Measurements from ENCODE around the gene ZFHX3.
"Not testable (repeated sequence)": the region's sequence is repeated elsewhere in the genome, so short reads cannot be mapped to it uniquely, and the experiment has no call there.

ZFHX3 gene

DNA sequence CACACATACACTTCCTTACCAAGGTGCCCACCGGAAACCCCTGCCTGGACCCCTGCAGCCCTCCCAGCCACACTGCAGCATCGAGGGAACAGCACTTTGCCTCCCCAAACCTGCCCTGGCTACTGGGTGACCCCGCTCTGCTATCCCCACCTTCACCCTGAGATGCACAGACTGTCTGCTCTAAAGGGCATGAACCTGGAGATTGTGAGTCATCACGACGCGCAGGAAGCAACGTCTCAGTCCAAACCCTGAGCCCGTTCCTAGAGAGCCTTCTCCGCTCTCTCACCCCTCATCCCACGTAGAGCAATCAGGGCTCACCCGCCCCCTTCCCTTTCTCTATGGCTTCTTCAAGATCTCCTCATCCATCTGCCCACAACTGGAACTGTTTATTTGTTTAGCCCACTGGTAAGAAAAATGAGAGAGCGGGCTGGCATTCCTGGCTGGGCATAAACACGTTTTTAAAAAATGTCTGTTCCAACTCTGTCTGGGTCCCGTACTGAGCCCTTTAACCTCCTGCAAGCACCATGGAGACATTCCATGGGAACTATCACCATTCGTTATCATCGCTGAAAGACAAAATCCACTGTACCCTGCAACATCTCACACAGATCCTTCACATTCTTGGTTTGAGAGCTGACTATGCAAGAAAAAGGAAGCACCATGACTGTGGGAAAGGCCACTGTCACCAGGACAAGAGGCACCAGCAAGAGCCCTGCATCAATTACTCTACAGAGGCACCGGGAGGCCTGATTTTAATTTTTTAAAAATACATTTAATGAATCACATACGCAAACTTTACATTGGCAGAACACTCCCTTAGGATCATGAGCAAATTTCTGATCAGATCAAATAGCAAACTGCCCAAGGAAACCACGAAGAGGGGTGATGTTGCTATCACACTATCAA, 28.2 kb downstream of the ZFHX3 start:
- no peak for FAIRE-seq

DNA sequence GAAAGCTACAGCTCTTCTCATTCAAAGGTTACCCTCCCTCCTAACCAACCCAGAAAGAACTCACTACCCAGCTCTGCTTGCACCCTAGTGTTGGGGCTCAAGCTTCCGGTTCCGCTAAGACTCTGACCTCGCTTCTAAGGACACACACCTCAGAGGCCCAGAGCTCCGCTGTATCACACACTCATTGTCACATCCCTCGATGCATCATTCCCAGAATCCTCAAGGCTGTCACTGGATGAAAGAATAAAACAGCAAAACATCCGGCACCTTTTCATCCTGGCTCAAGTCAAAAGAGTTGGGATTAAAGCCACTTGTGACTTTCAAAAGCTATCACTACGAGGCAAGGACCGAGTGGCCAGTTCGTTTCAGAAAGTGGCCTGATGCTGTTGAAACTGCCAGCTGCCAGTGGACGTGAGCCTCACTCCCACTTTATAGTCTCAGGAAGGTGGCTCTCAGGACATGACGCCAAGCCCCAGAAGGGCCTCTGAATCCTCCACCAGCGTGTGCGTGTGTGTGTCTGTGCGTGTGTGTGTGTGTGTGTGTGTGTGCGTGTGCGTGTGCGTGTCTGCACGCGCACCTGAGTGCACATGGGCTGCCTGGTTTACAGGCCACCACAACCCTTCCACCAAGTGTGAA, 29.0 kb downstream of the ZFHX3 start:
- no peak for FAIRE-seq

DNA sequence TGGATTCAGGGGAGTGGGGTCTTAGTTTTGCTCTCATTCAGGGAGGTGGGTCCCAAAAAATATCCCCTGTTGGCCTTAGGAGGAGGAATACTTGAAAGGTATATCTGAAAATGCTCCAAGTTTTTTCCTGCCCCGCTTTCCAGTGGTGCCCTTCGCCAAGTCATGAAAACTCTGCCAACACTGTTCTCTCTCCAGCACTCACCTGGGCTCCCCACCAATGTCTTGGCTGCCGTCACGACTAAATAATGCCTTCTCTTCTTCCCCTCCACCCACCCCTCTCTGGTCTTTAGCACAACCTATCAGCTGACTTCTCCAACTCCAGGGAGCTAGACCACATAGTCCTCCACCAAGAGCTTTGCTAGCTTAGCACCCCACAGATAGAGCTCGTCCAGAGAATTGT, 30.6 kb downstream of the ZFHX3 start:
- no peak for FAIRE-seq

DNA sequence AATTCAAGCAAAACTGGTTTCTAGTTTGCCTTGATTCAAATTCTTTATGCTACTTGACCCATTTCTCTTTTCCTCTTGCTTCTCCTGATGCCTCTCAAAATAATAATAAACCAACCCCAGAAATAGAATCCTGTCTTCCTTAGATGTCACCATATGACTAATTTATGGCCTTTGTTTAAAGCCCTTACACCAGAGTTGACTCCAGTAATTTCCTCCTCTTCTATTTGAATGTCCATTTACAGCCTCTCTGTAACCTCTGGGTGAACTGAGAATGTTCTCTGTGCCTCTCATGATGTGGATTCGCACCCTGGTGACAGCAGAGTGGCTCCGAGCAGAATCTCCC, 31.5 kb downstream of the ZFHX3 start:
- FAIRE-seq: no peak

DNA sequence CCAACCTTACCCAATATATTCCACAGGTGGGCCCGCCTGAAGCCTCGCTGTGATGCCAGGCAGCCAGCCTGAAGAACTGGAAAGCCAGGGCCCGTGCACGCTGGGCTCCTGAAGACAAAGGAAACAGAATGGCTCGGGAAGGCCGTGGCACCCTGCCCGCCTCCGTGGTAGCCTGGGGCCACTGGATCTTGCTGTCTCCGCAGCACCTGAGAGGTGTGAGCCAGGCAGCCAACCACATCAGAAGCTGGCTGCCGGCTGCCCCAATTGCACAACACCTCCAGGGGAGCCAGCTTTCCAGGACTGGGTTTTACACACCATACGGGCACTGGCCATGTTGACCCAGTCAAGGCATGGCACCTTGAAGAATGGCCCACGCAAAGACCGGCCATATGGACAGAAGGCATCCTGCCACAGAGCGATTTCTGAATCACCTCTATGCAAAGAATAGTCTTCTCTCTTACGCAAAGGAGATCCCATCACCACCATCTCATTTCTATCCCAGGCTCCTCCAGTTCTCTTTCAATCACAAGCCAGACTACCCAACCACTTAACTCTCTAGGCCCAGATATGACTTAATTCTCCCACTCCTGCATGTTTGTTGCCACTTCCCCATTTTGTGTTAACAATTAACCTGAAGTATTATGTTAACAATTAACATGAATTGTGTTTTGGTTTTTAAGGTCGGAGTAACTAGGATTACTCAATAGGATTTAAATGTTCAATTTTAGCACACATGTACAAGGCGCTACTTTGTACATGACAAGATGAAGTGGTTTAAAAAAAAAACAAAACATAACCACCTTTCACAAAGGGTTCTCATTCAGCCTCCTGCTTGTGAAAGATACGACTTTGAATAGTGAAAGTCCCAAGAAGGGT, 32.1 kb downstream of the ZFHX3 start:
- FAIRE-seq: no peak

DNA sequence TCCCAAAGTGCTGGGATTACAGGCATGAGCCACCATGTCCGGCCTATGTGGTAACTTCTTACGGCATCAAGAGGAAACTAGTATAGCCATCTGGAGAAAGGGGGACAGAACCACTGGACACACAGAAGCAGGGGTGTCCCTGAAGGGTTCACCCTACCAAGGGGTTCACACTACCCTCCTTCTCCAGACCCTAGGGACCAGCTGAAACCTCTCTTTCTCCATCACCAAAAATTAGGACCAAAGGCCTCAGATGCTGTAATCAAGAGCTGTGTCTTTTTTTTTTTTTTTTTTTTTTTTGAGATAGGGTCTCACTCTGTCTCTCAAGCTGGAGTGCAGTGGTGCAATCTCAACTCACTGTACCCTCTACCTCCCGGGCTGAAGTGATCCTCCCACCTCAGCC, 33.2 kb downstream of the ZFHX3 start:
- FAIRE-seq: no peak

DNA sequence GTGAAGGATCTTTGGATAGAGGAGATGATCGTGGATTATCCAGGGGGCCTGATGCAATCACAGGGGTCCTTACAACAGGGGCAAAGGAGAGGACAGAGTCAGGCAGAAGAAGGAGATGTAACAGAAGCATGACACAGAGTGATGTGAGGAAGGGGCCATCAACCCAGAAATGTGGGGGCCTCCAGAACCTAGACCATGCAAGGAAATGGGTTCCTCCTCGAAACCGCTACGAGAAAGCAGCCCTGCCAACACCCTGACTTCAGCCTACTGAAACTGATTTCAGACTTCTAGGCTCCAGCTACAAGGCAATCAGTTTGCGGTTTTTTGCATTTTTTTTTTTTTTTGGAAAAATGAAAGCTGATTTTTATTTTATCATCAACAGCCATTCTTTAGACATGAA, 34.0 kb downstream of the ZFHX3 start:
- FAIRE-seq: no peak

DNA sequence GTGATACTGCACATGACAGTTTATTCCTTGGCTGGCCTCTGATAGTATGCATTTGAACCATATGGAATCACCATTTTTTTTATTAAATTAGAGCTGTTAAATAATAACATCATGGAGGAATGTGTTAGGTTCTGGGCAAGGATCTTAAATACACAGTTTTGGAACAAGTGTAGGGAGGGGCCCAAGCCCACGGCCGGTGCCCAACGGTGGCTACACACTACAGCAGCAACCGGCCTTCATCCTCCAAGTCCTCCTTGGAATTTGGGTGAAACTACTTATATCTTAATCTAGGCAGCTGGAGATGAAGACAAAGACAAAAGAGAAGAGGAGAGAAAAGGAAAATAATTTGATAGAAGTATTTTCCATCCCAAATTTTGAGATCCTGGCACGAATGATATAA, 35.6 kb downstream of the ZFHX3 start:
- no peak for FAIRE-seq

DNA sequence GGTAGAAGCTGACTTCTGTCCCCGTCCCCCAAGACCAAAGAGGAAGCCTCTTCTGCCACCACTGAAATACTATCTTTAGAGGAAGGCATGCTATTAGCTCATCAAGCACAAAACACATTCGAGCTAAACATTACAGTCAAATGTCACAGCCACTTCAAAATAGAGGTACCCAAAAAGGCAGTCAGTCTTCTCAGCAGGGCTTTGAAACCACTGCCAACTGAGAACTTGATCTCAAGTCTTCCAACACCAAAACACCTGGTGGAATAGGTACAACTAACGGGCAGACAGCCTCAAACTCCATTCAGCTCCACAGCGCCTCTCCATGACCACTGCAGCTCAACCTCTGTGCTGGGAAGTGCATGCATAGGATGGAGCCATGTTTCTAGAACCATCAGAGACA, 36.0 kb downstream of the ZFHX3 start:
- no peak for FAIRE-seq

DNA sequence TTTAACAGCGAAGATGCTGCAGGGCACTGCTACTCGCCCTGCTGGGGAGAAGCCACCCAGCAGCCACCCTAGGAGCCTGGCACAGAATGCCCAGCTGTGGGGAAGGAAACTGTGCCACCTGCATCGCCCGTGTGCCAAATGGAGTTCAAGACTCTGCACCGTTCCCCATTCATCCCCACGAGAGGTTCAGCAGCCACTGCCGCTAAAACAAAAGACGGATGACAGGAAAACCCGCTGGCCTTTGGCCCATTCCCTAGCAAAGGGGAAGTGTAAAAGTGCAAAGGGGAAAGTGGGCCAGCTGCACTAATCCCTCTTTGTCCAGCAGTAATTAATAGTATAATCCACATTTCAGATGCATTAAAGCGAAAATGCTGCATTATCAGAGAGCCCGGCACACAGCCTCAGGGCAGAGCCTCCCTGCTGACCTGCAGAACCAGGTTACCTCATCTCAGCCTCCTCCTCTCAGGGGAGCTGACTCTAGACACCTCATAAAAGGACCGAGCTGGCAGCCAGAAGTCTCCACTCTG, 37.7 kb downstream of the ZFHX3 start:
- FAIRE-seq: no peak

DNA sequence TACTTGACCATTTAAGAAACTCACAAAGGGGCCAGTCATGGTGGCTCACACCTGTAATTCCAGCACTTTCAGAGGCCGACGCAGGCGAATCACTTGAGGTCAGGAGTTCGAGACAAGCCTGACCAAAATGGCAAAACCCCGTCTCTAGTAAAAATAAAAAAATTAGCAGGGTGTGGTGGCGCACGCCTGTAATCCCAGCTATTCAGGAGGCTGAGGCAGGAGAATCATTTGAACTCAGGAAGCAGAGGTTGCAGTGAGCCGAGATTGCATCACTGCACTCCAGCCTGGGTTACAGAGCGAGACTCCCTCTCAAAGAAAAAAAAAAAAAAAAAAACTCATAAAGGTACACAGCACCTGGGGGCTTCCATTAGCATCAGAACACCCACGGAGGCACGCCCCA, 38.2 kb downstream of the ZFHX3 start:
- FAIRE-seq: not testable (repeated sequence)

DNA sequence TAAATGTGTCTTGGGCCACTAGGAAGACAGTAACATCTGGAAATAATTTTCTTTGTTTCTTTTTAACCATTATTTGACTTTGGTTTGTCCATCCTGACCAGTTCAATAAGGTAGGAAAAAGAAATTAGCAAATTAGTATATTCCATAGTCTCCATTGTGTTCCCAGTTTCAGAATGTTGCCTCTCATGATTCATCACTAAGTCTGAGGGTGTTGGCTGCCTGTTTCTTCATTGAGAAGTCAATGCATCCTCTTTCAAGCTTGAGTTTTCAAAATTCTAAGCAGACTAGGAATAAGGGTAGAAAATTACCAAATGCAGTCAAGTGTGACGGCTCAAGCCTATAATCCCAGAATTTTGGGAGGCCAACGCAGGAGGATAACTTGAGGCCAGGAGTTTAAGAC, 41.9 kb downstream of the ZFHX3 start:
- no peak for FAIRE-seq

DNA sequence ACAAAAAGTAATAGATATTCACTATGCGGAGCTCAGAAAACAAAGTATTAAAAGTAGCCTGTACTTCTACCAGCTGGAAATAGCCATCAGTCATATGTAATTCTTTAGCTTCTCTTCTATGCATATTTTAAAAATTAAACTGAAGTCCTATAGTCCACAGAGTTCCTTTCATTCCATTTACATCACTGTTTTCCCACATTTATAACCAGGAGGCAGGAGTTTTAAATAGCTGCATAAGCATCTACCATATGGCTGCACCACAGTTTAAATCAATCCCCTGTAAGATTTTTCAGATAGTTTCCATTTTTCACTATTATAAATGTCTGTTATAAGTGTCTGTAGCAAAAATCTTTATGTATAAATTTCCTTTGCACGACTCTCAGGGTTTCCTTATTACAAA, 45.1 kb downstream of the ZFHX3 start:
- no peak for FAIRE-seq

DNA sequence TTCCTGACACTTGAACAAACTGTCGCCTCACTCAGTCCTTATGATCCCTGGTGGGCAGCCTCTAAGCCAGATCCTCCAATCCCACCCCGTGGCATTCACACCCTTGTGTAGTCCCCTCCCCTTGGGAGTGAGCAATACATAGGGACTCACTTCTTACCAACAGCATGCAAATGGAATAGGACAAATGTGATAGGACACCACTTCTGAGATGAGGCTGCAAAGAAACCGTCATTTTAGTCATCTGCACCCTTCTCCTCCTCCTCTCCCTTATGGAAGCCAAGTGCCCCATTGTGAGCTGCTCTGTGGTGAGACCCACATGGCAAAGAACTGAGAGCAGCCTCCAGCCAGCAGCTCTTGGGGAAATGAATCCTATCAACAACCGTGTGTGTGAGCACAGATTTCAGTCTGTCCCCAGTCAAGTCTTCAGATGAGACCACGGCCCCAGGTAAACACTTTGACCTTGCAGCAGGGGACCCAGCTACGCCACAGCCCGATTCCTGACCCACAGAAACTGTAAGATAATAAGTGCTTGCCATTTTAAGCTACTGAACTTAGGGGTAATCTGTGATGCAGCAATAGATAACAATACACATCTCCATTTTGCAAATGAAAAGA, 46.9 kb downstream of the ZFHX3 start:
- FAIRE-seq: no peak

DNA sequence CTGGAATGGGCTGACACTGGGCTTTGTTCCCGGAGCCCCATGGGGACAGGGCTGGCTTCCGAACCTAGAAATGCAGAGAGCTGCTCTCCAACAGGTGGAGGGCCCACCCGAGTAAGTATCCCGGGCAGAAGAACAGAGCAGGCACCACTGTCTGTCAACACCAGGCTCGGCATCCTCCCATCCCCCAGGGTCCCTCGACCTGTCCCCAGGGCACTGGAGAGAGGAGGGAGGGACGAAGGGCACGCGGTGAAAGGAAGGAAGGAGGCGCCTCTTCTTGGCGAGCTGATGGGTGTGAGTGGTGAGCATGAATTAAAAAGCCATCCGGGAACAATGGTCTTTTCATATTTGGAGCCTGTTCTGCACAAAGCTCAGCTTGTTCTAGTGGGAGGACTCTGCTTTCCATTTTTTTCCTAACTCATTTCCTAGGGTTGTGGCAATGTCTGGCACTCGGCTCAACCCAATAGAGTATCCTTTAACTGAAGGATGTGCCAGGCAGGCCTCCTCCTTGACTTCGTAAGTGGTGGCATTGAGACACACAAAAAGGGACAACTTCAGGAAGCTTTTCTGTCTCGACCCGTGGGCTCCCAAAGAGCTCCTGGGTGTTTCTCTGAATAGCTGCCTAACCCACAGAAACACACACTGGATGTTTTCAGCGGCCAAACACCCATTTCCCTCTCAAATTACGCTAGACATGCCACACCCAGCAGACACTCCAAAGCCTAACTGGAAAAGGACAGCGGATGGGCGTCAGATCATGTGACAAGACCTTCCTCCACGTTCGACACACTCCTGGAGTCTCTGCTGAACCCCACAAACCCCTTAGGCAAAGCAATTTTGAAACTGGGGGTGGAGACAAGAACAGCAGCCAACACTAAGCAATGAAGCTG, 47.7 kb downstream of the ZFHX3 start:
- peak; percentile 83 for FAIRE-seq

DNA sequence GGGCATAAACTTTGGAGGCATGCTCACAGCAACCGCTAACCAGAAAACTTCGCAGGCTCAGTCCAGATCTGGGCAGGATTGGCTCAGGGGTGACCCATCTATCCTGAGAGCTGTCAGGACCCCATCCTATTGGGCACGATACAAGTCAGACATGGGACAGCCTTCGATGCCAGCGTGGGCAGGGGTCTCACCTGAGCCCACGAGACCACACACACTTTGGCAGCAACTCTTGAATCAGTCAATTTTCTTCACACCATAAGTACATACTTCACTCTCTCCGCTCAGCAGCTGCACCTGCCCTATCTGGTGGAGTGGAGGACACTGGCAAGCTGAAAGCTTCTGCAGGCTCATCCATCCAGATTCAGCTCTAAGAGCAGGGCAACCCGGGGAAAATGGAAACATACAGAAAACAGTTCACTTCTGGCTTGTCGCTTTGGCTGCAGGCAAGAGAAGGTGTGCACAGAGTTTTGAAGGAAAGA, 48.3 kb downstream of the ZFHX3 start:
- peak; percentile 72 for FAIRE-seq

DNA sequence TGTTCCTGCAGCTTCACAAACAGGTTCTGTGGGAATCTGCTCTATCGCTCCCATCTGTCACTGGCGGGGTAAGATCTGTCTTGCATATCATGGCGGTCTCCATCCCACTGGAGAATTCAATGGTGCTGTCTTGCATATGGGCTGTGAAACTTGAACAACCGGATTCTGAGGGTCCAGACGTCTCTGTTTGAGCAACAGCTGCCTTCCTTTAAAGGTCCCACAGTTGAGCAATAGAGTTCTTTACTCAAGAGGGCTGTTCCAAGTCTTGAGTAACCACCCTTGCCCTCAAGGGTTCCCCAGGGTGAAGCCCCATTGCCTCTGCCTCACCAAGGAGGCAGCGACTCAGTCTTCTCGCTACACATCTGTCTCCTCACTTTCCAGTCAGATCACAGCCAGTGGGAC, 50.8 kb downstream of the ZFHX3 start:
- FAIRE-seq: no peak

DNA sequence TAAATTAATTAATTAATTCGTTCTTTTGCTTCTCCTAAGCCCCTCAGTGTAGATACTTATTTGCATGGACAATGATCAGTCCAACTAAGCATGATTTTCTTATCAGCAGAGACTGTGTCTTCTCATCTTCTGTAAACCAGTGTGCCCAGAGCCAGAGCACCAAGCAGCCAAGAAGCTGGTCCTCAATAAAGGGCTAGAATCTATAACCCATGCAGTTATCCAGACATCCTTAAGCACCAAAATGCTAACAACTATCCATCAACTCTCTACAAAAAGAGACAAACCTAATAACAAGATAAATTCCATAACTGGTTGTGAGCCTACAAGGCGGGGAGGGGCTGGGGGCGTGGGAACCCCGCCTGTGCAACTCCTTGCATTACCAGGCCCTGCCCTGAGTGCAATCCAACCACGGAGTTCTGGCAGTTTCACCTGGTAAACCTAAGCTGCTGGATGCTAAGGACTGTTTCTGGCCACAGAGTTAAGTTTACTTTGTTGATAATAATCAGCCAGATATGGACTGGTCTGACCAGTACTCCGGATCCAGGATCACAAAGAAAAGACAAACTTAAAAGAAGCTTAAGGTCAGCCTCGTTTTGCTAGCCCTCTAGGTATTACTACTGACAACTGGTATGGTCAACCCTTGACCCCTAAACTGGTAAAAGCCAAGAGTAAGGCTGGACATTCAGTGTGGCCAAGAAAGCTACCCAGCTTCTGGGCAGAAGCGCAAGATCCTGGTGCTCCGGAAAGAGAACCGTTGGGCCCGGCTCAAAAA, 51.5 kb downstream of the ZFHX3 start:
- FAIRE-seq: no peak

DNA sequence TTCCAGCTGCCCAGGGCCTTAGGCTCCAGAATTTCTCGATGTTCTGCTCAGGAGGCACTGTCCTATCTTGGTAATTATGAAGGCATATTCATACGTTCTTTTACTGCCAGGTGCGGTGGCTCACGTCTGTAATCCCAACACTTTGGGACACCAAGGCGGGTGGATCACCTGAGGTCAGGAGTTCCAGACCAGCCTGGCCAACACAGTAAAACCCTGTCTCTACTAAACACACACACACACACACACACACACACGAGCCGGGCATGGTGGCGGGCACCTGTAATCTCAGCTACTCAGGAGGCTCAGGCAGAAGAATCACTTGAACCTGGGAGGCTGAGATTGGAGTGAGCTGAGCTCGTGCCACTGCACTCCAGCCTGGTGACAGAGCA, 52.1 kb downstream of the ZFHX3 start:
- not testable (repeated sequence) for FAIRE-seq

DNA sequence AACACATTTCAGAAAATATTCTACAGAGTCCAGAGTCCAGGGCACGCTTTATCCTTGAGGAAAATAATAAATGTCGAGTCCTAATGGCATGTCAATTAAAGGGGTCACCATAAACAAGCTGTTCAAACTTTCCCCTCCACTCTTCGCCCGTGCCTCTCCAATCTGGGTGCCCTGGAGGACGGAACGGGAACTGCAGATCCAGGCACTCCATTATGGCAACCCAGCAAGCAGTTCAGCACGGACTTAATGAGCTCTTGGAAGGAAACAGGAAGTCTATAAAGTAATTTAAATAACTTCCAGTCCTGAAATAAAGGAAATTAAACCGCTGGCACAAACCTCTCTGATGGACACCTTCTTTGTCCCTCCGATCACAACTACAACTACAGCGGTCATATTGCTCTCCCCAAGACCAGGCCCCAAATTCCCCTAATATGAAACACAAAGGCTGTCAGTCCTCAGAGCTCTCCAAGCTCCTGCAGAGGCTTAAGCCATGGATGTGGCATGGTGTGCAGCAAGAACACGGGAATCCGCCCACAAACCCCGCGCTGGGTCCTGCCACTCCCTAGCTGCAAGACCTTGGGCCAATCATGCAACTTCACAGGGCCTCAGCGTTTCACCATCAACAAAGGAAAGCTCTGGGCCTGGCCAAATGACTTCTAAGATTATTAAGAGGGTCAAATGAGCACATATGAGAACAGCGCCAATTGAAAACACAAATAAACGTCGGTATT, 52.6 kb downstream of the ZFHX3 start:
- no peak for FAIRE-seq

Measured in A204.1 (cell line).